ENCODE measurements around the gene GRIK3.

GRIK3 gene

DNA sequence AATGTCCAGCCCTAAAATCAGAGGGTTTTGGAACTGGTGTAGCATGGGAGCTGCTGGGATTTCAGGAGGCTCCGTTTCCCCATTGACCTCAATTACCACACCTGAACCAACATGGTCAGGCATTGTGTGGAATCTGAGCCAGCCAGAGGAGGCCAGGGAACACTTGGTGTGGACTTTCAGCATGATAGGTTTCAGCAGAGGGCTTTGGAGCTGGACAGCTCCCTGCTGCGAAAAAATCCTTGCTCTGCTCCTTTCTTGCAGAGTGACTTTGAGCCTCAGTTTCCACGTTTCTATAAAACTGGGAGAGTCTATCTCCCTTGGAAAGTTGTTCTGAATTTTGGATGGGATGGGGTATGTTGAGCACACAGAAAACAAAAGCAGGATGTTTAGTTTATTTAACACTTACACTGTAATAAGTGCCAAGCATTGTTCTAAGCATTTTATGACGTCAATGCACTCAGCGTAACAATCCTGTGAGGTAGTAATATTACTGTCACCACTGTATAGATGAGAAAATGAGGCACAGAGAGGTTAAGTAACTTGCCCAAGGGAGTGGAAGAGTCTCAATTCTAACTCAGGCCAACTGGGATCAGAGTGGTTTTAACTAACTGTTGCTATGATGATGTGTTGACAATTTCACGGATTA lies 168.0 kb downstream of the GRIK3 start:
- H3K79me2 ChIP-seq (ENCODE audit: control insufficient read depth, low read length), result no peaks in the 10 kb centered on the region
- no peak overlapping the region for H3K27ac ChIP-seq (ENCODE audit: low read depth, low read length)
- no peak overlapping the region for H3K4me2 ChIP-seq (ENCODE audit: low read length)
- H3K36me3 ChIP-seq (ENCODE audit: control insufficient read depth, low read length), result no peaks in the 10 kb centered on the region
- H3K9me2 ChIP-seq (replicated peaks; ENCODE audit: control insufficient read depth, low read length), result no peaks in the 10 kb centered on the region
- no peaks in the 10 kb centered on the region for H3K9me3 ChIP-seq (ENCODE audit: control insufficient read depth, insufficient read depth, low read length)
- peaks cover 10% of the 10 kb centered on the region for H3K27me3 ChIP-seq (ENCODE audit: control insufficient read depth, low read length)
- H3K4me1 ChIP-seq (ENCODE audit: control insufficient read depth, low read length), result no peaks in the 10 kb centered on the region
- H3K4me3 ChIP-seq (ENCODE audit: low read length), result no peak overlapping the region
- TF ChIP-seq EZH2phosphoT487 (IDR thresholded peaks at IDR 0.05; ENCODE audit: borderline replicate concordance, low read length), result no peak
- TF ChIP-seq, protein P1, sequence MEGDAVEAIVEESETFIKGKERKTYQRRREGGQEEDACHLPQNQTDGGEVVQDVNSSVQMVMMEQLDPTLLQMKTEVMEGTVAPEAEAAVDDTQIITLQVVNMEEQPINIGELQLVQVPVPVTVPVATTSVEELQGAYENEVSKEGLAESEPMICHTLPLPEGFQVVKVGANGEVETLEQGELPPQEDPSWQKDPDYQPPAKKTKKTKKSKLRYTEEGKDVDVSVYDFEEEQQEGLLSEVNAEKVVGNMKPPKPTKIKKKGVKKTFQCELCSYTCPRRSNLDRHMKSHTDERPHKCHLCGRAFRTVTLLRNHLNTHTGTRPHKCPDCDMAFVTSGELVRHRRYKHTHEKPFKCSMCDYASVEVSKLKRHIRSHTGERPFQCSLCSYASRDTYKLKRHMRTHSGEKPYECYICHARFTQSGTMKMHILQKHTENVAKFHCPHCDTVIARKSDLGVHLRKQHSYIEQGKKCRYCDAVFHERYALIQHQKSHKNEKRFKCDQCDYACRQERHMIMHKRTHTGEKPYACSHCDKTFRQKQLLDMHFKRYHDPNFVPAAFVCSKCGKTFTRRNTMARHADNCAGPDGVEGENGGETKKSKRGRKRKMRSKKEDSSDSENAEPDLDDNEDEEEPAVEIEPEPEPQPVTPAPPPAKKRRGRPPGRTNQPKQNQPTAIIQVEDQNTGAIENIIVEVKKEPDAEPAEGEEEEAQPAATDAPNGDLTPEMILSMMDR (IDR thresholded peaks at IDR 0.05; ENCODE audit: low read depth, low read length, poor library complexity, severe bottlenecking), result no peak
- no peaks in the 10 kb centered on the region for H4K20me1 ChIP-seq (ENCODE audit: control insufficient read depth, insufficient read depth, low read depth, low read length)
- H3F3A ChIP-seq (ENCODE audit: control insufficient read depth, insufficient read depth), result no peaks in the 10 kb centered on the region

DNA sequence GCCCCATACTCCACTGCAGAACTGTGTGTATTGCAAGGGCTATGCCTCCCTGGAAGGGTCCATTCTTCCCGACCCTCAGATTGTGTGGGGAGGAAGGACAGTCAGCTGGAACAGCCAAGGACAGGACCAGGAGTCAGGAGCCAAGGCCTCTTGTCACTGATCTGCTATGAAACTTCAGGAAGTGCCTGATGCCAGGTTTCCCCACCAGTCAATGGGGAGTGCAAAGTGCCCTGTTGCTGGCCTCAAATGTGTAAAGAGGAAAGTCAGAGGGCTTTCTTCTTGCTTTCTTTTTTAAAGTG lies 168.8 kb downstream of the GRIK3 start:
- no peak for TF ChIP-seq EZH2phosphoT487 (IDR thresholded peaks at IDR 0.05; ENCODE audit: borderline replicate concordance, low read length)
- TF ChIP-seq, protein P1 (IDR thresholded peaks at IDR 0.05; ENCODE audit: low read depth, low read length, poor library complexity, severe bottlenecking), result no peak
- Histone ChIP-seq H3K4me2 (ENCODE audit: low read length) (no peak overlapping the region), H3K4me1 (ENCODE audit: control insufficient read depth, low read length) (no peaks in the 10 kb centered on the region), H4K20me1 (ENCODE audit: control insufficient read depth, insufficient read depth, low read depth, low read length) (no peaks in the 10 kb centered on the region), H3F3A (ENCODE audit: control insufficient read depth, insufficient read depth) (no peaks in the 10 kb centered on the region), H3K36me3 (ENCODE audit: control insufficient read depth, low read length) (no peaks in the 10 kb centered on the region), H3K27ac (ENCODE audit: low read depth, low read length) (no peak overlapping the region), H3K27me3 (ENCODE audit: control insufficient read depth, low read length) (peaks cover 10% of the 10 kb centered on the region), H3K79me2 (ENCODE audit: control insufficient read depth, low read length) (no peaks in the 10 kb centered on the region), H3K9me3 (ENCODE audit: control insufficient read depth, insufficient read depth, low read length) (no peaks in the 10 kb centered on the region), H3K9me2 (replicated peaks; ENCODE audit: control insufficient read depth, low read length) (no peaks in the 10 kb centered on the region), H3K4me3 (ENCODE audit: low read length) (no peak overlapping the region)

DNA sequence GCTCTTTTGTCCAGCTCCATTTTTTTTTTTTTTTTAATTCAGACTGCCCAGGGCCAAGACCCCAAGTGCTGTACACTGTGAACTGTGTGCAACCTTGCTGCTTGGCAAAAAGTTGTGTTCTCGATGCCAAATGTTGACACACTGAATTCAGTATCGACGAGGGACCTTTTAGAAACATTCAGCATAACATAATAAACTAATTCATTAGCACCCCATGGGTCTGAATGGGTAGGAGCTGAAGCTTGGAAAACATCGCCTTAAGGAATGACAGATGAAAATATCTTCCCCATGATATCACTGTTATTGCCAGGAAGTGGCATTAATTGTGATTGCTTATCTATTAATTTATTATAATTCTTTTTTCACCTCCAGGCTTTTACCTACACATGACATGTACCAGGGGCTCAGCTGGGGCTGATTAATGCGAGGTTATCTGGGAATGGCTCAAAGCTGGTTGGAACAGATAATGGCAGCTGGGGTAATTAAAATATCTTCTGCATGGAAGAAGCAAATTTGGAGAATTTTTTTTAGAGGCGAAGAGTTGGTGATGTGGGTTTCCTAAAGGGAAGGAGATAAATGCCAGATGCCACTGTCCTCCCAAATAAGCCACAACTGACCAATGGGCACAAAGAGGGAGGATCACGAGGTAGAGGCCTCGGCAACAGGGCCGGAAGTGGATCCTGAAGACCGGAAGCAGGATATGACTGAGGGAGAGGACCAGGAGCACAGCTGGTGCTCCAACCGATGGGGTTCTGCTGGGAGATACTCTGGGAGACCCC lies 169.3 kb downstream of the GRIK3 start:
- Histone ChIP-seq H3K4me3 (ENCODE audit: low read length) (no peak overlapping the region), H4K20me1 (ENCODE audit: control insufficient read depth, insufficient read depth, low read depth, low read length) (no peaks in the 10 kb centered on the region)

More for the DNA sequence above, 169.3 kb downstream of the GRIK3 start:
- Histone ChIP-seq H3K79me2 (ENCODE audit: control insufficient read depth, low read length) (no peaks in the 10 kb centered on the region), H3K9me3 (ENCODE audit: control insufficient read depth, insufficient read depth, low read length) (no peaks in the 10 kb centered on the region), H3K4me1 (ENCODE audit: control insufficient read depth, low read length) (no peaks in the 10 kb centered on the region), H3K27ac (ENCODE audit: low read depth, low read length) (no peak overlapping the region), H3K27me3 (ENCODE audit: control insufficient read depth, low read length) (peaks cover 10% of the 10 kb centered on the region), H3F3A (ENCODE audit: control insufficient read depth, insufficient read depth) (no peaks in the 10 kb centered on the region), H3K9me2 (replicated peaks; ENCODE audit: control insufficient read depth, low read length) (no peaks in the 10 kb centered on the region), H3K36me3 (ENCODE audit: control insufficient read depth, low read length) (no peaks in the 10 kb centered on the region), H3K4me2 (ENCODE audit: low read length) (no peak overlapping the region)
- TF ChIP-seq, protein P1 (IDR thresholded peaks at IDR 0.05; ENCODE audit: low read depth, low read length, poor library complexity, severe bottlenecking), result no peak
- TF ChIP-seq EZH2phosphoT487 (IDR thresholded peaks at IDR 0.05; ENCODE audit: borderline replicate concordance, low read length), result no peak

Data from DOHH2 (cell line).